Erythroblast (primary cell): ENCODE results near the gene SH3BP2.

Experiments
- DNase-seq, 2 experiments: peaks; one replicate each; lab custom pipeline; 2025; lab: John Stamatoyannopoulos, UW
- GATA1 ChIP-seq: IDR thresholded peaks from 2 replicates; pipeline ENCODE4 v1.6.1; 2011; ENCODE audit warnings: low read depth, mild to moderate bottlenecking, control low read depth, low read length, moderate library complexity
- POLR2A ChIP-seq: IDR thresholded peaks from 2 replicates; pipeline ENCODE4 v1.6.1; 2011; ENCODE audit warnings: mild to moderate bottlenecking, low read length

SH3BP2 gene

DNA sequence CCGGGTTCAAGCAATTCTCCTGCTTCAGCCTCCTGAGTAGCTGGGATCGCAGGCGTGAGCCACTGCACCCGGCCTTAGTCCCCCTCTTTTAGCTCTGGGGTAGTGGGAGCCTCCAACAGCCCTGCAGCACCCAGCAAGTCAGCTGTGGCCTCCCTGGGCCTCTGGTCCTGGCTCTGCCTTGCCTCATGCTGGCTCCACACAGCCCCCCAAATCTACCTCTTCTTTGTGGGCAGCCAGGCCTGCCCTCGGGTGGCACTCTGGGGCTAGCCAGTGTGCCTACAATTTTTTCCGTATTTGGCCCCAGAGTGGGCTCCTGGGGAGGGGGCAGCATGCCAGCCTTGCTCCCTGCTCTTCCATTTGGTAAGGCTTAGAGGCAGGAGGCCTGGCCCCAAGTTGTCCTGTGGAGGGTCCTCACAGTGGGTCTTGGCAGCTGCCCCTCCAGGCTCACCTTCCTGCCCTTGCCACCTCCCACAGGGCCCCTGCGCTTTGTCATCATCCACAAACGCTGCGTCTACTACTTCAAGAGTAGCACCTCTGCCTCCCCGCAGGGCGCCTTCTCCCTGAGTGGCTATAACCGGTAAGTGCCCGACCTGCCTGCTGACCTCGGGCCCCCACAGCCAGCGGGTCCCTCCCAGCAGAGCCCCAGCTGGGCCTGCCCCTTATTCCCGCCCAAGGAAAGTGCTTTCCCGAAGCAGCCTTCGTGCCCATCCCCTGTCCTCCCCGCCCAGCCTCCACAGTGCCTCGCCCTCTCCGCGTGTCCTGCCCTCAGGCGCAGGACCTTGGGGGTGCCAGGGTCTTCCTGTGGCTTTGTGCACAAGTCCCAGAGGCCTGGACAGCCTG is 29.8 kb downstream of the SH3BP2 start:
- no peak for DNase-seq

DNA sequence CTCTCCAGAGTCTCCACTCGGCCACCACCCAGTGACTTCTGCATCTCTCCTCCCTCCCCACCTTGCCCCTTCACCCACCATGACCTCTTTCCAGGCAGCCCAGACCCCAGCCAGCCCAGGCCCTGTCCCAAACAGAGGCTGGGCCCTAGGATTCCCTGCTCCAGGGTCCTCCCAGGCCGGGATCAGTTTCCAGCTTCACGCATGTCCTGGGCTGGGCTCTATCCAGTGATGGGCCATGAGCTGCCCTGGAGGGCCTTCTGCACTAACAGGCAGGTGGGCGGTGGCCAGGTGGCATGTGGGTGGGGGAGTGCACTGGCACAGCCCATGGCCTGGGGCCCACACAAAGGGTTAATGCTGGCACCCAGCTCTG is 30.4 kb downstream of the SH3BP2 start:
- no peak for TF ChIP-seq POLR2A
- no peak for TF ChIP-seq GATA1
- DNase-seq, result no peak

More for the DNA sequence above, 29.8 kb downstream of the SH3BP2 start:
- TF ChIP-seq POLR2A, result no peak
- TF ChIP-seq GATA1, result no peak

DNA sequence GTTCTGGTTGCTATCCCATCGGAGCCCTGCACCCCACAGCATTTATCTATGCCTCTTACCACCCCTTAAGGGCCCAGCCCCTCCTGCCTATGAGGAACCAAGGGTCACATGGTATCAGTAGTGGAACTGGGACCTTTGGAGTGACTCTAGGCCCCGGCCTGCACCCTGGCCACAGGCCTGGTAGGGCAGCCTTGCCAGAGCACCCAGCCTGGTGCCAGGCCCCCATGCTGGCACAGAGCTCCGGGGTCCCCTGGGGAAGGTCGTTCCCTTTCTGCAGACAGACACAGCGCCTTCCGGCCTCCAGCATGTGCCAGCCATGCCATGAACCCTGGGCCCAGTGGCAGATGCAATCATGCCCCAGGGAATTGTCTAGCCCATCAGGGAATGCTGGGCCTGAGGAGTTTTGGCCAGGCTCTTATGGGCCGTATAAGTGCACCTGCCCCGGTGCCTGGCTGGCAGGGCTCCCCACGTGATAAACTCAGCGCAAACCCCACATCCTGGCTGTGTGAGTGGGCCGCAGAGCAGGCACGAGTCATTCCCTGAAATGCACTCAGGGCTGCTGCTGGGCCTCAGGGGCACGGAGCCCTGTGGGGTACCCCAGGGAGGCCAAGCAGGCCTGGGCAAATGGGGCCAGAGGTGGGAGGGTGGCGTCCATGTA is 30.9 kb downstream of the SH3BP2 start:
- TF ChIP-seq GATA1, result no peak
- TF ChIP-seq POLR2A, result no peak
- no peak for DNase-seq

DNA sequence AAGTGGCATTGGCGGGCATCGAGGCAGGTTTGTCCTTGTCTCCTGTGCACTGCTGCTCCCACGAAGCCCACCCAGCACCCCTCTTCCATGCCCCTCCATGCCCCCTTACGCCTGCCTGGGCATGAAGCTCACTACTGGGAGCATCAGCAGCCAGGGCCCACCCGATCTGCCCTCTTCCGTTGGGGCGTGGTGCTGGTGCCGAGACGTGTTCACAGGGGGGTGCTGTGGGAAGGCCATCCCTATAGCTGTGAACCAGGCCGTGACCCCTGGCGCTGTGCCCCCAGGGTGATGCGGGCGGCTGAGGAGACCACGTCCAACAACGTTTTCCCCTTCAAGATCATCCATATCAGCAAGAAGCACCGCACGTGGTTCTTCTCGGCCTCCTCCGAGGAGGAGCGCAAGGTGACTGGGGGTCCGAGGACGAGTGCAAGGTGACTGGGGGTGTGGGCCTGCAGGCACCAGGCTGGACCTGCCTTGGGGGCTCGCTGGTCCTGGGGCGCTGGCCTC is 31.5 kb downstream of the SH3BP2 start:
- TF ChIP-seq POLR2A, result no peak
- TF ChIP-seq GATA1, result no peak
- DNase-seq, result no peak

DNA sequence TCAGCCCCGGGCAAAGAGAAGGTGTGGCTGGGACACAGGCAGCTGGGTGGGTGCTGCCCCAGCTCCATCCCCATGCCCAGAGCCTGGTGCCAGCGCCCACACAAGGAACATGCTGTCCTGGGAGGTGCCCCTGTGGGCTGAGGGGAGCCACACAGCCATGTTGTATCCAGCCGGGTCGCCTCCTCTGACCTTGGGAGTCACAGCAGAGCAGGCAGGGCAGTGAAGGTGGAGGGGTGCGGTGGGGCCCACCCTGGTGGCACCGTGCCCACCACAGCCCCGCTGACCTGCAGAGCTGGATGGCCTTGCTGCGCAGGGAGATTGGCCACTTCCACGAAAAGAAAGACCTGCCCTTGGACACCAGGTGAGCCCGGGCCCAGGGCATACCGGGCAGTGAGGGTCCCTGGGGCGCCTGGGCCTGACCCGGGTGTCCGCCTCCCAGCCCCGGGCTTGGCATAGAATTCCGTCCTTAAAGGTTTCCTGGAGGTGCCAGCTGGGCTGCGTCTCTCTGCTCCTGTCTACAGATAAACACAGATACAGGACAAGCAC is 32.0 kb downstream of the SH3BP2 start:
- no peak for DNase-seq
- no peak for TF ChIP-seq POLR2A
- TF ChIP-seq GATA1, result no peak

DNA sequence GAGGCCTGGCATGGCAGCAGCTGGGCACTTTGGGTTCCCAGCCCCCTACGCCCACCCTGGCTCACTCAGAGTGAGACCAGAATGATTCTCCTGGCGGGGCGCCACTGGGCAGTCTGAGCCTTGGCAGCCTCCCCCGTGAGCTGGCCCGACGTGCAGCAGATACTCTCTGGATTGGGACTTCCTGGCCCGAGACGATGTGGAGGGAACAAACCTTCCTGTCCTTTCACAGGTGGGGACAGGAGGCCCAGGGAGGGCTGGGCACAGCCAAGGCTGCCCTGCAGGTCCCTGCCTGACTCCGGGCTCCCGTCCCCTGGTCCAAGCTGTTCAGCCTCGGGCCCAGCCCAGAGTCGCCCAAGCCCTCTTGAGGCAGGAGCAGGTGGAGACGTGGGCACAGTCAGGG is 32.9 kb downstream of the SH3BP2 start:
- no peak for DNase-seq
- TF ChIP-seq POLR2A, result no peak
- no peak for TF ChIP-seq GATA1

DNA sequence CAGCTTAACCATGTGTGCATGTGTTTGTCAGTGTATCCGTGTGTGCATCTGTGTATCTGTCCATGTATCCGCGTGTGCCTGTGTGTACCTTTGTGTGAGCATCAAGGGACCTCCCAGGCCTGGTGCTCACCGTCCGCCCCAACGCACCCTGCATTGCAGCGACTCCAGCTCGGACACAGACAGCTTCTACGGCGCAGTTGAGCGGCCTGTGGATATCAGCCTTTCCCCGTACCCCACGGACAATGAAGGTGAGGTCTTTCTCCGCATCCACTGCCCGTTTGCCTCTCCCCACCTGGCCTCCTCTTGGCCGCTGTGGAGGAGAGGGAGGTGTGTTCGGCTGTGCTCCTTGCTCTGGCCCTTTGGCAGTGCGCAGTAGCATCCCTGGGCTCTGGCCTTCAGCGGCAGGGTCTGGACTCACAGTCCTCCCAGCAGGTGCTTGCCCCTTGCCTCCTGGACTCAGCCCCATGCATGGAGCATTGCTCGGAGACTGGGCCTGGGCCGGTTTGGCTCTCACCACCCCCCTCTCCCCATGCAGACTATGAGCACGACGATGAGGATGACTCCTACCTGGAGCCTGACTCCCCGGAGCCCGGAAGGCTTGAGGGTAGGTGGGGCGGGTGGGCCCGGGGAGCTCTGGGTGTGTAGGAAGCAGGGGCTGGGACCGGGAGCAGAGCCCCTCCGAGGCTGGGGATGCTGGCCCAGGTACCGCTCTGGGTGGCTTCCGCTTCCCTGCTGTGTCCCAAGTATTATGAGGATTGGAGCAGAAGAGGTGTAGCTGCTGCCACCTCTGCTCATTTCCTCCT is 34.4 kb downstream of the SH3BP2 start:
- no peak for DNase-seq
- TF ChIP-seq POLR2A (no peak), GATA1 (no peak)

DNA sequence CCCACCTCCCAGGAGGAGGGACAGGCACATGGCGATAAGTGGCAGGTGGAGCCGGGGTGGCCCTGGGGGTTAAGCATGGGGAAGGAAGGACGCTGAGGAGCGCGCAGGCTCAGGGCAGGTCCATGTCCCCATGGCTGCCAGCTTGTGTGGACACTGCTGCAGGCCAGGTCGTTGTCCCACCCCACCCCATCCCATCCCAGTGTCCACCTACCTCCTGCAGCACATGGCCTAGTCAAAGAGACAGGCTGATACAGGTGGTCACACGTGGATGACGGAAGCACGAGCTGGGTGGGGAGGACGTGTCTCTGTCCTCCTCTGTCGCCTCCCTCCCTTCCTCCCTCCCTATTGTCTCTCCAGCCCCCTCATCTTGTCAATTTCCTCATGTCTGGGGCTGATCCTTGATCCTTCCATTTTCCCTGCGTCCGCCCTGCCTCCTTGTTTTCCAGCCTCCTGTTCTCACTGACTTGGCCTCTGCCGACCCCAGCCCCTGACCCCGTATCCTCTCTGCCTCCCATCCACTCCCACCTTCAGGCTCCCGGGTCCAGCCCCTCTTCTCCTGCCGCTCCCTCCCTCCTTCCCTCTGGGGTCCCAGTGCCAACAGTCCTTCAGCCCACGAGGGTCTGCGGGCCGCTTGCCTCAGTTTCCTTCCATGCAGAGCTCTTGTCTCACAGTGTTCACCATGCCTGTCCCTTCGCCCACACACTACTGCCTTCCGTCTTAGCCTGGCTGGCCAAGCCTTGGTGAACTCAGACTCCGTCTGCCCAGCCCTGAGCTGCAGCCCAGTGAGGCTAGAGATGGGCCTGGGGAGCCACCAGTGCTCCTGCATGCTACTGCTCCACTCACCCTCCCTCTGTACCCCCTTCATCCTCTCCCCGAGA is 35.2 kb downstream of the SH3BP2 start:
- no peak for TF ChIP-seq GATA1
- no peak for DNase-seq

DNA sequence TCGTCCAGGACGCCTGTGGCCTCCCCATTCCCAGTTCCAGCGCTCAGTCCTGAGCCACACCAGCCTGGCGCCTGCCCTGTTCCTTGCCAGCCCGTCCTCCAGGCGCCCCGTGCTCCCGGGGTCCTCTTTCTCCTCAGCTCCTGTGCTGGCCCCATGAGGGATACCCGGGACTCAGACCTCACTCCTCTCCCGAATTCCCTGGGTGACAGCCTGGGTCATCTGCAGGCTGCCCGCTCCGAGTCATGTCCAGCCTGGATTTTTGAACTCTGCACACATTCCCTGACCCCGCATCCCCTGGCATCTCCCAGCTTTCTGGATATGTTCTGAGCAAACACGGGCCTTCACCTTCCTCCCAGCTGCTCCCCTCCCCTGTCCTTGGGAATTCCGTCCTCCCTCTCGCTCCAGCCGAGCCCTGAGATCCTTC is 35.9 kb downstream of the SH3BP2 start:
- TF ChIP-seq GATA1, result no peak
- no peak for TF ChIP-seq POLR2A
- no peak for DNase-seq

DNA sequence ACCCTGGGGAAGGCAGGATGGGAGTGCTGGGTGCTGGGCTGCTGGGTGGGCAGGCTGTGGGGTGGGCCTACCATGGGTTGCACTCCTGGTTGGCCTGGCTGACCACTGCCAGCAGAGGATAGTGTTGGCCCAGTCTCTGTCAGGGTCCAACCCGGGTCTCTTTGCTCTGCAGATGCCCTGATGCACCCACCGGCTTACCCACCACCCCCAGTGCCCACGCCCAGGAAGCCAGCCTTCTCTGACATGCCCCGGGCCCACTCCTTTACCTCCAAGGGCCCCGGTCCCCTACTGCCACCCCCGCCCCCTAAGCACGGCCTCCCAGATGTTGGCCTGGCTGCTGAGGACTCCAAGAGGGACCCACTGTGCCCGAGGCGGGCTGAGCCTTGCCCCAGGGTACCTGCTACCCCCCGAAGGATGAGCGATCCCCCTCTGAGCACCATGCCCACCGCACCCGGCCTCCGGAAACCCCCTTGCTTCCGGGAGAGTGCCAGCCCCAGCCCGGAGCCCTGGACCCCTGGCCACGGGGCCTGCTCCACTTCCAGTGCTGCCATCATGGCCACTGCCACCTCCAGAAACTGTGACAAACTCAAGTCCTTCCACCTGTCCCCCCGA is 36.5 kb downstream of the SH3BP2 start:
- no peak for DNase-seq
- TF ChIP-seq POLR2A (no peak), GATA1 (no peak)

DNA sequence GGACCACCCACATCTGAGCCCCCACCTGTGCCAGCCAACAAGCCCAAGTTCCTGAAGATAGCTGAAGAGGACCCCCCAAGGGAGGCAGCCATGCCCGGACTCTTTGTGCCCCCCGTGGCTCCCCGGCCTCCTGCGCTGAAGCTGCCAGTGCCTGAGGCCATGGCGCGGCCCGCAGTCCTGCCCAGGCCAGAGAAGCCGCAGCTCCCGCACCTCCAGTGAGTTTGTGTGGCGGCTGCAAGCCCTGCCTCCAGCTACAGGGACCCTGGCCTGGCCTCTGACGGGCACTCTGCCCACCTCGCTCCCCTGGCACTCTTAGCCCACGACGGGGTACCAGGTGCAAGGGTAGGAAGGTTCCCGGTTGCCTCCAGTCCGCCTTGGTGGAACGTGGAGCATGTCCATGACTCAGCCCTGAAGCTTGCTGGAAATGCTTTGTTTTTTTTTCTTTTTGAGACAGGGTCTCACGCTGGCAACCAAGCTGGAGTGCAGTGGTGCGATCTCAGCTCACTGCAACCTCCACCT is 37.1 kb downstream of the SH3BP2 start:
- DNase-seq, result no peak
- TF ChIP-seq GATA1, result no peak
- no peak for TF ChIP-seq POLR2A
